HepG2 (cell line): Measurements from ENCODE around the gene SETD5. TPM values are rescaled to one million over a fixed set of nuclear protein-coding genes. Genes with fewer than 3 reads are reported as not detected.
A peak's percentile ranks its signal among the peaks of the same experiment; 100 is the strongest.

Source experiments
- AGO2 ChIP-seq: fragments of 200-400 bp; formaldehyde crosslinking; optimal IDR thresholded peaks from 2 replicates; pipeline ENCODE3; 2017; ENCODE audit warnings: mild to moderate bottlenecking, low read depth, low read length, moderate library complexity
- ATRX ChIP-seq: sonication (generic); formaldehyde crosslinking; IDR thresholded peaks from 2 replicates; pipeline ENCODE4 v1.4.0; 2020; ENCODE audit warnings: missing genetic modification reagents, borderline replicate concordance
- DMAP1 ChIP-seq: IDR thresholded peaks from 2 replicates; pipeline ENCODE4 v1.6.1; 2016
- GMEB1 ChIP-seq: sonication (generic); formaldehyde crosslinking; IDR thresholded peaks from 2 replicates; pipeline ENCODE4 v1.5.1; 2020; ENCODE audit warnings: missing genetic modification reagents, mild to moderate bottlenecking, borderline replicate concordance
- HDAC1 ChIP-seq: sonication (generic); formaldehyde crosslinking; IDR thresholded peaks from 2 replicates; pipeline ENCODE4 v1.5.1; 2020; ENCODE audit warnings: mild to moderate bottlenecking, missing genetic modification reagents
- ISX ChIP-seq: sonication (generic); formaldehyde crosslinking; conservative IDR thresholded peaks from 2 replicates; pipeline ENCODE4 v1.5.0; 2020; ENCODE audit warnings: missing genetic modification reagents
- MEIS2 ChIP-seq: sonication (generic); formaldehyde crosslinking; IDR thresholded peaks from 2 replicates; pipeline ENCODE4 v1.9.0; 2021; ENCODE audit warnings: mild to moderate bottlenecking, missing genetic modification reagents
- PRPF4 ChIP-seq: fragments of 200-400 bp; formaldehyde crosslinking; IDR thresholded peaks from 2 replicates; pipeline ENCODE4 v1.6.1; 2016; ENCODE audit warnings: low read length, low read depth; ENCODE audit not compliant: poor library complexity, severe bottlenecking
- THAP11 ChIP-seq: IDR thresholded peaks from 2 replicates; pipeline ENCODE4 v1.6.1; 2016; ENCODE audit warnings: missing biosample characterization, missing genetic modification reagents
- YEATS4 ChIP-seq: sonication (generic); formaldehyde crosslinking; IDR thresholded peaks from 2 replicates; pipeline ENCODE4 v1.4.0; 2020; ENCODE audit warnings: missing genetic modification reagents, borderline replicate concordance
- ZMYM4 ChIP-seq: sonication (generic); formaldehyde crosslinking; IDR thresholded peaks from 2 replicates; pipeline ENCODE4 v1.8.1; 2023; ENCODE audit warnings: mild to moderate bottlenecking, missing genetic modification reagents
- ZNF678 ChIP-seq: sonication (generic); formaldehyde crosslinking; IDR thresholded peaks from 2 replicates; pipeline ENCODE4 v1.4.0; 2020; ENCODE audit warnings: mild to moderate bottlenecking, missing genetic modification reagents
- ZNF691 ChIP-seq: sonication (generic); formaldehyde crosslinking; IDR thresholded peaks from 2 replicates; pipeline ENCODE4 v1.4.0; 2020; ENCODE audit warnings: missing genetic modification reagents, low read depth, mild to moderate bottlenecking, borderline replicate concordance
- ZNF788 ChIP-seq: sonication (generic); formaldehyde crosslinking; IDR thresholded peaks from 2 replicates; pipeline ENCODE4 v1.5.0; 2020; ENCODE audit warnings: mild to moderate bottlenecking, missing genetic modification reagents, borderline replicate concordance
- ZSCAN5A ChIP-seq: sonication (generic); formaldehyde crosslinking; IDR thresholded peaks from 2 replicates; pipeline ENCODE4 v1.8.0; 2022; ENCODE audit warnings: mild to moderate bottlenecking, missing genetic modification reagents, borderline replicate concordance
- polyA plus RNA-seq, 8 experiments: library from polyadenylated mRNA; depleted of rRNA in 3 of 8; stranded (reverse) in 7 of 8; unstranded in 1 of 8; fragments of >200 nt; fragmentation: Illumina TruSeq in 4 of 8; extraction: Trizol in 4 of 8; gene quantifications; 2 replicates each; pipeline versions ENCODE4 v1.2.1 to v1.2.3, GENCODE V29; 2011 to 2016; ENCODE audit warnings: low read depth in 4 of 8, missing spikeins in 1 of 8, mixed read lengths in 1 of 8; ENCODE audit not compliant: insufficient read depth in 1 of 8
- total RNA-seq, 5 experiments: library from RNA; depleted of rRNA; stranded (reverse); fragments of >200 nt; fragmentation: Illumina TruSeq; extraction: Trizol; gene quantifications; 2 replicates each; pipeline ENCODE4 v1.2.3, GENCODE V29; 2016; ENCODE audit warnings: low read depth in 1 of 5

The SETD5 gene
- total and polyA plus RNA-seq, 2 of the 13 experiments (the other 11 are each of a cell fraction or from before 2014, with no cell fraction given), result 46.8 to 95.8 TPM

- TF ChIP-seq ATRX (CRISPR knock-in tag), result no peak
- 0 out of 2 replicates have a peak, but pooled peaks have one; percentile 53 for TF ChIP-seq ZNF788
- TF ChIP-seq AGO2, result peak; percentile 70
- TF ChIP-seq ZNF678 (CRISPR knock-in tag), result no peak
- TF ChIP-seq ZSCAN5A, result no peak
- no peak for TF ChIP-seq THAP11 (CRISPR knock-in tag)
- peak; percentile 16; the same call in 1 of the 2 replicates for TF ChIP-seq YEATS4
- TF ChIP-seq ZMYM4, result peak; percentile 11; the same call in 1 of the 2 replicates
- no peak for TF ChIP-seq MEIS2 (CRISPR knock-in tag)
- peak; percentile 12 for TF ChIP-seq DMAP1 (CRISPR knock-in tag)
- TF ChIP-seq HDAC1 (CRISPR knock-in tag), result peak; percentile 69; the same call in 1 of the 2 replicates
- 0 out of 2 replicates have a peak, but pooled peaks have one; percentile 22 for TF ChIP-seq ZNF691 (CRISPR knock-in tag)
- TF ChIP-seq ISX (CRISPR knock-in tag), result no peak
- peak; percentile 73 for TF ChIP-seq PRPF4
- no peak for TF ChIP-seq GMEB1
These were observed 688 bp downstream of the SETD5 start (continued) for GRCh38 chr3:9397906-9398699.
